Heart left ventricle (tissue), 13 donors: Measurements from ENCODE around the gene ZSCAN26.

Experiments used
- CTCF ChIP-seq, 12 donors: fragments of 200-600 bp; sonication (generic) in 4 of 12; IDR thresholded peaks; one replicate each; pipeline versions ENCODE4 v1.5.0 to v1.8.0; 2018 to 2022; ENCODE audit warnings: antibody characterized with exemption in 12 of 12, mild to moderate bottlenecking in 5 of 12
- POLR2A ChIP-seq, 2 donors: fragments of 450-650 bp; IDR thresholded peaks; one replicate each; pipeline ENCODE4 v1.6.1; 2017; ENCODE audit warnings: antibody characterized with exemption in 2 of 2, mild to moderate bottlenecking in 2 of 2, moderate library complexity in 2 of 2
- donor health status: ischemic (EF 13 %, LVEDD 7.1; RV severe dilation, severe dysfunction).
- donor health status: DM: no; HTN: yes; CAD: no.
- donor health status: DM: no; HTN: no; CAD: no.
- donor health status: ischemic (EF 25% LVEDD 6.9; RV normal size, moderate dysfunction).
- donor health status: ischemic (EF 25% LVEDD 5.7; RV mildly dilated, moderate dysfunction).
- donor health status: ischemic (EF 35%, LVEDD 5.7; RV mildly dilated, moderate dysfunction).
- donor health status: nonischemic (EF 11% LVEDD 7.7; RV severe dilation, severe dysfunction).
- donor health status: DM: yes; HTN: yes; CAD: no.
- donor health status: PGD.
- donor health status: ischemic (EF 29% LVEDD 5.4; RV normal size, mild dysfunction).
- donor health status: nonischemic (EF 23%, LVEDD 6.1; RV moderate dilation, normal function).

GRCh38 chr6:28251661-28252008 is 15.3 kb upstream of the ZSCAN26 start:
- TF ChIP-seq CTCF (IDR thresholded peaks at IDR 0.05) (no peak), POLR2A (IDR thresholded peaks at IDR 0.05) (no peak)
